Memory B cell (primary cell): Measurements from ENCODE around the gene SOX6.
"Not testable (repeated sequence)": the region's sequence is repeated elsewhere in the genome, so short reads cannot be mapped to it uniquely, and the experiment has no call there.

Experiments
- ATAC-seq: fragments of 150-1000 bp; cut with Tn5 transposase; 2 replicates; pipeline ENCODE4 v1.10.0; 2021; ENCODE audit warnings: low read depth, mild to moderate bottlenecking, moderate library complexity
- DNase-seq, 2 donors: peaks; one replicate each; pipeline ENCODE4 v3.0.0; 2022; ENCODE audit warnings: low spot score in 2 of 2
- H3K27ac Mint-ChIP-seq: one replicate; pipeline ENCODE4 v1.8.0; 2022; ENCODE audit warnings: mild to moderate bottlenecking, moderate library complexity, mixed read lengths
- H3K27me3 Mint-ChIP-seq: one replicate; pipeline ENCODE4 v1.8.0; 2022; ENCODE audit warnings: mixed read lengths
- H3K36me3 Mint-ChIP-seq: one replicate; pipeline ENCODE4 v1.8.0; 2022; ENCODE audit warnings: mild to moderate bottlenecking, mixed read lengths
- H3K4me1 Mint-ChIP-seq: one replicate; pipeline ENCODE4 v1.8.0; 2022; ENCODE audit warnings: mixed read lengths
- H3K4me3 Mint-ChIP-seq: one replicate; pipeline ENCODE4 v1.8.0; 2022; ENCODE audit warnings: mild to moderate bottlenecking, moderate library complexity, mixed read lengths
- H3K9me3 Mint-ChIP-seq: one replicate; pipeline ENCODE4 v1.8.0; 2022; ENCODE audit warnings: mixed read lengths

SOX6 gene

GRCh38 chr11:16380941-16381568 lies 24.7 kb upstream of the SOX6 start:
- H3K36me3 Mint-ChIP-seq: no peaks in the 10 kb centered on the region
- H3K4me1 Mint-ChIP-seq: no peaks in the 10 kb centered on the region
- ATAC-seq (no peak), DNase-seq (no peak)
- no peak overlapping the region for H3K4me3 Mint-ChIP-seq
- H3K27me3 Mint-ChIP-seq: no peaks in the 10 kb centered on the region
- H3K9me3 Mint-ChIP-seq: peaks cover 2% of the 10 kb centered on the region
- H3K27ac Mint-ChIP-seq: no peak overlapping the region

DNA sequence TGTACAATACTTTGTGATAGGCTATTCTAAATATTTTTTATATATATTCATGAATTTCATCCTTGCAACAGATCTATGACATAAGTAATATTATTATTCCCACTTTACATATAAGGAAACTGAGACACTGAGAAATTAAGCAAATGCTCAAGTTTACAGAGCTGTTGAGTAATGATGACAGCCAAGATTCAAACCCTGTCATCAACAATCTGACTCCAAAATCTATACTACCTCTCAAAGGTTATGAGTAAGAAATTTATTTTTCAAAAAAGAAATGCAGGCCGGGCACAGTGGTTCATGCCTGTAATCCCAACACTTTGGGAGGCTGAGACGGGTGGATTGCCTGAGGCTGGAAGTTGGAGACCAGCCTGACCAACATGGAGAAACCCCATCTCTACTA lies 22.6 kb upstream of the SOX6 start:
- Mint-ChIP-seq H3K27ac (no peak overlapping the region), H3K36me3 (no peaks in the 10 kb centered on the region), H3K4me1 (no peaks in the 10 kb centered on the region), H3K4me3 (no peak overlapping the region), H3K27me3 (no peaks in the 10 kb centered on the region), H3K9me3 (peaks cover 4% of the 10 kb centered on the region)
- ATAC-seq: no peak
- no peak for DNase-seq

GRCh38 chr11:16377746-16378145 lies 21.4 kb upstream of the SOX6 start:
- H3K27me3 Mint-ChIP-seq: no peaks in the 10 kb centered on the region
- DNase-seq (no peak), ATAC-seq (no peak)
- no peaks in the 10 kb centered on the region for H3K4me1 Mint-ChIP-seq
- H3K27ac Mint-ChIP-seq: no peak overlapping the region
- no peak overlapping the region for H3K4me3 Mint-ChIP-seq
- H3K36me3 Mint-ChIP-seq: no peaks in the 10 kb centered on the region
- peaks cover 6% of the 10 kb centered on the region for H3K9me3 Mint-ChIP-seq

DNA sequence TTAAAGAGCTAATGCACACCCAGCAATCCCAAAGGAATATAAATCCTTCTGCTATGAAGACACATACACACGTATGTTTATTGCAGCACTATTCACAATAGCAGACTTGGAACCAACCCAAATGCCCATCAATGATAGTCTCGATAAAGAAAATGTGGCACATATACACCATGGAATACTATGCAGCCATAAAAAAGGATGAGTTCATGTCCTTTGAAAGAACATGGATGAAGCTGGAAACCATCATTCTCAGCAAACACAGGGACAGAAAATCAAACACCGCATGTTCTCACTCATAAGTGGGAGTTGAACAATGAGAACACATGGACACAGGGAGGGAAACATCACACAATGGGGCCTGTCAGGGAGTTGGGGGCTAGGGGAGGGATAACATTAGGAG lies 19.3 kb upstream of the SOX6 start:
- not testable (repeated sequence) for H3K9me3 Mint-ChIP-seq, H3K36me3 Mint-ChIP-seq, H3K27ac Mint-ChIP-seq, H3K4me3 Mint-ChIP-seq, ATAC-seq, DNase-seq, H3K4me1 Mint-ChIP-seq, H3K27me3 Mint-ChIP-seq

DNA sequence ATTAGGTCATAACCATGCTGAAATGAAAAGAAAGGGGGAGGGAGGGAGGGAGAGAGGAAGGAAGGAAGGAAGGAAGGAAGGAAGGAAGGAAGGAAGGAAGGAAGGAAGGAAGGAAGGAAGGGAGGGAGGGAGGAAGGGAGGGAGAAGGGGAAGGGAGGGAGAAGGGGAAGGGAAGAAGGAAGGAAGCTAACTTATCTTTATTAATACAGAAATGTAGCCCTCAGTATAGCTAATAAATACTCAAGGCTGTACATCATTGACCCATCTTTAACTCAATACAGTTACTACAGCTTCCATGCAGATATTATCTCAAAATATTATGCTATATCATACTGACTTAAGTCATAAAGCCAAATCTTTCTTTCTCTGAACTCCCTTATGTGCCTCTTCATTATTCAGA lies 17.4 kb upstream of the SOX6 start:
- no peaks in the 10 kb centered on the region for H3K36me3 Mint-ChIP-seq

DNA sequence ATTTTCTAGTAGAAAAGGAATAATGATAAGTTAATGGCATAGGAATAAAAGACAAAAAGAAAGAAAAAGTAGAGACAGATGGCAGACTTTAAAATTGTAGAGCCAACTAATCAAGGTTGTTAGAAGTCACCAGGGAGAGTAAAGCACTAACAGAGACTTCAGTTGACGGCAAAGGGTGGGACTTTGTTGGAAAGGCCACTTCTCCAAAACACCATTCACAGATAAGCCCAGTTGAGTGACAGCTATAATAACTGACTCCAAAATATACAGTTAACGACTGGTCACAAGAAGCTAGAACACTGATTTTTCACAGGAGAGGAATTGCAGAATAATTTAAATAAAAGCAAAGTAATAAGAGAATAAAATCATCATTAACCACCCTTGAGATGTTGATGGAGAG lies 16.0 kb upstream of the SOX6 start:
- DNase-seq (no peak), ATAC-seq (no peak)
- Mint-ChIP-seq H3K9me3 (peaks cover 12% of the 10 kb centered on the region), H3K4me1 (no peaks in the 10 kb centered on the region), H3K27me3 (no peaks in the 10 kb centered on the region), H3K27ac (no peak overlapping the region), H3K36me3 (no peaks in the 10 kb centered on the region), H3K4me3 (no peak overlapping the region)

More for the DNA sequence above, 17.4 kb upstream of the SOX6 start:
- DNase-seq (no peak), ATAC-seq (no peak)
- H3K27me3 Mint-ChIP-seq: no peaks in the 10 kb centered on the region
- peaks cover 12% of the 10 kb centered on the region for H3K9me3 Mint-ChIP-seq
- no peaks in the 10 kb centered on the region for H3K4me1 Mint-ChIP-seq
- no peak overlapping the region for H3K27ac Mint-ChIP-seq
- H3K4me3 Mint-ChIP-seq: no peak overlapping the region

GRCh38 chr11:16367252-16367651 lies 10.9 kb upstream of the SOX6 start:
- DNase-seq: no peak
- Mint-ChIP-seq H3K4me3 (no peak overlapping the region), H3K9me3 (peaks cover 6% of the 10 kb centered on the region), H3K4me1 (no peaks in the 10 kb centered on the region), H3K36me3 (no peaks in the 10 kb centered on the region), H3K27me3 (no peaks in the 10 kb centered on the region), H3K27ac (no peak overlapping the region)
- ATAC-seq: no peak

DNA sequence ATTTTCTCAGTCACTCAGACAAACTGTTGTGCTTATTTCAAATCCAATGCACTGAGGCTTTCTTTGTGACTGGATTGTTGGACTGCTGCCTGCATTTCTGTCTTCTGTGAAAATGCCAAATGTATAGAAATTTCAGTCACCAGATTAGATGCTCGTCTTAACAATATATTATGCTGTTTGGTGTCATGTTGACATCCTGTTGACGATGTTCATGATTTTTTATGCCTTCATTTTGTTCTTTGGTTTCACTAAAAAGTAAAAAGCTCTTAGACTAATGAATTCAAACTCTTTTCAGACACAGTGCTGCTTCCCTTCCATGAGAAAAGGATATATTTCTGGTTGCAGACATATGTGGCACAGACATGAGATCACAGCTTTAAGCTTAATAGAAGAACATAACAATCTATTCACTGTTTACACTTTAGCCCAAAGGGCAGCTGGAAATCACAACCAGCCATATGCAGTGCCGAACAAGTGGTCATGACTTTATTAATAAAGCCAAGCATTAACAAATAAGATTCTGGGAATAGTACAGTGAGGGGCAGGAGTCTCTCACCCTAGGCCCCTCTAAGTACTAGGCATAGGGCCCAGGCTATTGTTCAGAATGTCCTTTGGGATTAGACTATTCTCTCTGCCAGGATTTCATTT lies 9.4 kb upstream of the SOX6 start:
- no peaks in the 10 kb centered on the region for H3K27me3 Mint-ChIP-seq
- no peaks in the 10 kb centered on the region for H3K4me1 Mint-ChIP-seq
- DNase-seq (no peak), ATAC-seq (no peak)
- no peak overlapping the region for H3K4me3 Mint-ChIP-seq
- no peak overlapping the region for H3K27ac Mint-ChIP-seq
- no peaks in the 10 kb centered on the region for H3K36me3 Mint-ChIP-seq
- peaks cover 3% of the 10 kb centered on the region for H3K9me3 Mint-ChIP-seq

DNA sequence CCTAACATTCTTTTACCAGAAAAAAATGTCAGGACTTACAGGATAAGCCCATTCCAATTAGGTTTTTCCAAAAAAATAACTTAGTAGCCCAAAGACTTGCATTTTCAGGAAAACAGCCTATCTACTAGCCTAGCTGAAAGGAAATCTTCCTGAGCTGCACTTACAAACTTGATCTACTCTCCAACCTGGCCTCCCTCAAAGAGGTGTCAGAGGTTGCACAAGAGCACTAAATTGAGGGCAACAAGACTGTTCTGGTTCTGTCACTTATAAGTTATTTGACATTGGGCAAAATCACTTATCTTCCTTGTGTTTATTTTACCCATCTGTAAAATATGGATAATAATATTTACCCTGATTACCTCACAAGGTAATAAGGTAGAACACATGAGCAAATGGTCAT lies 7.9 kb upstream of the SOX6 start:
- Mint-ChIP-seq H3K36me3 (no peaks in the 10 kb centered on the region), H3K4me3 (no peak overlapping the region), H3K27ac (no peak overlapping the region), H3K4me1 (no peaks in the 10 kb centered on the region), H3K27me3 (no peaks in the 10 kb centered on the region), H3K9me3 (no peaks in the 10 kb centered on the region)
- ATAC-seq (no peak), DNase-seq (no peak)

GRCh38 chr11:16363706-16364105 lies 7.4 kb upstream of the SOX6 start:
- H3K4me1 Mint-ChIP-seq: no peaks in the 10 kb centered on the region
- H3K36me3 Mint-ChIP-seq: no peaks in the 10 kb centered on the region
- H3K4me3 Mint-ChIP-seq: no peak overlapping the region
- H3K27ac Mint-ChIP-seq: no peak overlapping the region
- DNase-seq (no peak), ATAC-seq (no peak)
- no peaks in the 10 kb centered on the region for H3K27me3 Mint-ChIP-seq
- no peaks in the 10 kb centered on the region for H3K9me3 Mint-ChIP-seq

DNA sequence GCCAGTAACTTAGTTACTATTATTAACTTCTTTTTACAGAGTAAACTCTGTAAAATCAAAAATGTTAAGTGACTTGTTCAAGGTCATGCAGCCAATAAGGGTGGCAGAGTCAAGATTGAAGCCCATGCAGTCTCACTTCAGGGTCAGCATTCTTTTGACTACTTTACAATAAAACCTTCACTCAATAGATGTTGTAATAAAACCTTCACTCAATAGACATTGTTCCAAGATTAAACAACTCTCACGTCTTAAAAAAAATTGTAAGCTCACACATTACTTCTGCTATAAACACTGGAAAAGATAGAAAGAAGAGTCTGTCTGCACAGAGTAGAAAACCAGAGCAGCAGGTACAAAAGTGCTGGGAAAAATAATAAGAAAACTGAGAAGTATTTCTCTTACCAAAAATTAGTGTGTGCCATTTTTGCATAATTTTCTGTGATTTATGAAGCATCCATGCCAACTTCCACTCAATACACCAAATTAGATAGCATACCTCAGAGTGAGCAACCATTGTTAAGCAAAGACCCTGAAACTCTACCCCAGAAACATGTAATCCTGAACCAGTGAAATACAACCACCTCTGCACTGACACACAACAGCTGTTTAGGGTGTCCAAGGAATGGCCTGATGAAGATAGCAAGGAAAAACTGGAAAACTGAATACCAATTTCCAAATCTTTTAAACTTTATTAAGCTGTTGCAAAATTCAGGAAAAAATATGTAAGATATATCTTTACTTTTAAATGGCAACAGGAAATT lies 4.9 kb upstream of the SOX6 start:
- H3K36me3 Mint-ChIP-seq: no peaks in the 10 kb centered on the region
- no peak overlapping the region for H3K4me3 Mint-ChIP-seq
- H3K27me3 Mint-ChIP-seq: no peaks in the 10 kb centered on the region
- DNase-seq: no peak
- H3K4me1 Mint-ChIP-seq: no peaks in the 10 kb centered on the region
- no peaks in the 10 kb centered on the region for H3K9me3 Mint-ChIP-seq
- ATAC-seq: no peak
- H3K27ac Mint-ChIP-seq: no peak overlapping the region

GRCh38 chr11:16359369-16359768 lies 3.0 kb upstream of the SOX6 start:
- Mint-ChIP-seq H3K4me3 (no peak overlapping the region), H3K36me3 (no peaks in the 10 kb centered on the region), H3K27me3 (no peaks in the 10 kb centered on the region), H3K27ac (no peak overlapping the region), H3K4me1 (no peaks in the 10 kb centered on the region), H3K9me3 (no peaks in the 10 kb centered on the region)
- no peak for ATAC-seq
- DNase-seq: no peak

DNA sequence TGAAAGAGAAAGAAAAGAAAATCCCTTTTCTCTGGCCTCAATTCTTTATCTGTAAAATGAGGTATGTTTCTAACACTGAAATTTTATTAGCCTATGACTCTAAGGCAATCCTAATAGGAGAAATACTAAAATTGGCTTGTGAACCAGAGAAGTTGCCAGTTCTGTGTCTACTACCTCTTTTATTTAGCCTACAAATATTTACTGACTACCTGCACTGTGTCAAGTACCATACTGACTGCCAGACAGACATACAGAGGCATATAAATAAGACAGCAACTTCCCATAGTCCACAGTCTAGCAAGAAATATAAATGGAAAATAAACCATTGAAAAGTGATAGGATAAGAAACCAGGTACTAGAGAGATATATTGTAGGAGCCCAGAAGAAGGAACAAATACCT lies 2.4 kb upstream of the SOX6 start:
- H3K27ac Mint-ChIP-seq: no peak overlapping the region
- H3K4me1 Mint-ChIP-seq: no peaks in the 10 kb centered on the region
- no peaks in the 10 kb centered on the region for H3K27me3 Mint-ChIP-seq
- H3K9me3 Mint-ChIP-seq: no peaks in the 10 kb centered on the region
- DNase-seq (no peak), ATAC-seq (no peak)
- no peaks in the 10 kb centered on the region for H3K36me3 Mint-ChIP-seq
- no peak overlapping the region for H3K4me3 Mint-ChIP-seq

GRCh38 chr11:16357775-16358174 lies 1.4 kb upstream of the SOX6 start:
- Mint-ChIP-seq H3K36me3 (no peaks in the 10 kb centered on the region), H3K4me3 (no peak overlapping the region), H3K9me3 (no peaks in the 10 kb centered on the region), H3K4me1 (no peaks in the 10 kb centered on the region), H3K27ac (no peak overlapping the region), H3K27me3 (no peaks in the 10 kb centered on the region)
- ATAC-seq (no peak), DNase-seq (no peak)
